ENCODE data around the gene TBC1D19.

The TBC1D19 gene

GRCh38 chr4:26785312-26785711 is 201.4 kb downstream of the TBC1D19 start:
- no peak for DNase-seq

- no peak for DNase-seq
These were observed 201.9 kb downstream of the TBC1D19 start for GRCh38 chr4:26785810-26786209.

GRCh38 chr4:26786916-26787315 is 203.0 kb downstream of the TBC1D19 start:
- no peak for DNase-seq

GRCh38 chr4:26787461-26788340 is 203.8 kb downstream of the TBC1D19 start:
- peak in 2 of 5 donors; percentile 8 for DNase-seq

- no peak for DNase-seq
These were observed 204.5 kb downstream of the TBC1D19 start for GRCh38 chr4:26788341-26788733.

GRCh38 chr4:26789208-26789607 is 205.3 kb downstream of the TBC1D19 start:
- DNase-seq, result no peak

GRCh38 chr4:26791346-26791745 is 207.5 kb downstream of the TBC1D19 start:
- DNase-seq, result no peak

- no peak for DNase-seq
These were observed 208.8 kb downstream of the TBC1D19 start for GRCh38 chr4:26792639-26793038.

GRCh38 chr4:26793735-26794134 is 209.9 kb downstream of the TBC1D19 start:
- no peak for DNase-seq

GRCh38 chr4:26796081-26796480 is 212.2 kb downstream of the TBC1D19 start:
- DNase-seq, result no peak

GRCh38 chr4:26802790-26803189 is 218.9 kb downstream of the TBC1D19 start:
- no peak for DNase-seq

GRCh38 chr4:26803211-26803861 is 219.5 kb downstream of the TBC1D19 start:
- no peak for DNase-seq

GRCh38 chr4:26804451-26804850 is 220.6 kb downstream of the TBC1D19 start:
- no peak for DNase-seq

- DNase-seq, result no peak
These were observed 221.0 kb downstream of the TBC1D19 start for GRCh38 chr4:26804925-26805324.
